ENCODE results near the gene ASB7. TPM values are rescaled to one million over a fixed set of nuclear protein-coding genes. Genes with fewer than 3 reads are reported as not detected.

Gene ASB7
- total RNA-seq, 1 donor from 2014 or later = 7.9 TPM

- H3K4me3 ChIP-seq (ENCODE audit: low read depth, low read length) = no peak overlapping the region
- TF ChIP-seq CTCF (conservative IDR thresholded peaks at IDR 0.05; ENCODE audit: low read depth, low read length) = no peak
- no peak for DNase-seq (ENCODE audit: low read depth)
Measured at GRCh38 chr15:100566850-100567628, 35.4 kb upstream of the ASB7 start.

- DNase-seq (ENCODE audit: low read depth) = no peak
- TF ChIP-seq CTCF (conservative IDR thresholded peaks at IDR 0.05; ENCODE audit: low read depth, low read length) = no peak
Measured at GRCh38 chr15:100569391-100569790, 33.0 kb upstream of the ASB7 start.

GRCh38 chr15:100570275-100570674 lies 32.1 kb upstream of the ASB7 start:
- TF ChIP-seq CTCF (conservative IDR thresholded peaks at IDR 0.05; ENCODE audit: low read depth, low read length) = no peak
- H3K4me3 ChIP-seq (ENCODE audit: low read depth, low read length) = no peak overlapping the region
- DNase-seq (ENCODE audit: low read depth) = no peak

More at GRCh38 chr15:100569391-100569790, 33.0 kb upstream of the ASB7 start:
- H3K4me3 ChIP-seq (ENCODE audit: low read depth, low read length) = no peak overlapping the region

- H3K4me3 ChIP-seq (ENCODE audit: low read depth, low read length) = no peak overlapping the region
- no peak for TF ChIP-seq CTCF (conservative IDR thresholded peaks at IDR 0.05; ENCODE audit: low read depth, low read length)
- no peak for DNase-seq (ENCODE audit: low read depth)
Measured at GRCh38 chr15:100570735-100571313, 31.6 kb upstream of the ASB7 start.

- H3K4me3 ChIP-seq (ENCODE audit: low read depth, low read length) = no peak overlapping the region
- DNase-seq (ENCODE audit: low read depth) = no peak
Measured at GRCh38 chr15:100571592-100572167, 30.7 kb upstream of the ASB7 start.

DNA sequence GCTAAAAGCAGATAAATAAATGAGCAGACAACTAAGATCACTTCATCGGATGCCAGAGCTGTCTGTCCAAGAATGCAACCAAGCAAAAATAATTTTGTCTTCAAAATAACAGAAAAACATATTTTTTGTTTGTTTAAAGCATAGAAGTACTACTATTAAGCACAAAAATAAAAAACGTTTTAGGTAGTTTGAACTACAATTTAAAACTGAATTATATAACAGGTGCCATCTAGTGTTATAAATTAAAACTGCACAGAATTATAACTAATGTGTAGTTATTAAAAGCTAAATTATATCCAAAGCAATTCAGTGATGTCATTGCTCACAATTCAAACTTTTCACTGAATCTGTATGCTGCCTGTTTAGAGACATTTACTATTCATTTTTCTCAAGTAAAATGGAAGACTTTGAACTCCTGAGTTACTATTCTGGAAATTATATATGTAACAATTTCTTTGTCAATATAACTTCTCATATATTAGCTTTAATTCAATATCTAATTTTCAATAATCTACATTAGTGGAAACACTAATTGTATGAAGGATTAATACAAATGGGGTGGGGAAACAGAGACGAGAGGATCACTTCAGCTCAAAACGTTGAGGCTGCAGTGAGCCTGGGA lies 29.9 kb upstream of the ASB7 start:
- peak; percentile 33 for TF ChIP-seq CTCF (conservative IDR thresholded peaks at IDR 0.05; ENCODE audit: low read depth, low read length)
- H3K4me3 ChIP-seq (ENCODE audit: low read depth, low read length) = no peak overlapping the region
- DNase-seq (ENCODE audit: low read depth) = no peak

More at GRCh38 chr15:100571592-100572167, 30.7 kb upstream of the ASB7 start:
- no peak for TF ChIP-seq CTCF (conservative IDR thresholded peaks at IDR 0.05; ENCODE audit: low read depth, low read length)

All from epithelial cell of proximal tubule (primary cell).